CD8-positive, alpha-beta memory T cell (primary cell): Measurements from ENCODE around the gene CUEDC2. TPM values are rescaled to one million over a fixed set of nuclear protein-coding genes. Genes with fewer than 3 reads are reported as not detected.

Experiments used
- CTCF ChIA-PET: fragments of 350-600 bp; sonication (Branson Sonifier 250); formaldehyde crosslinking; loops from one replicate; lab custom pipeline; 2021; ENCODE audit warnings: antibody characterized with exemption; lab: Charles Lee
- POLR2A ChIA-PET: fragments of 350-600 bp; sonication (Branson Sonifier 250); formaldehyde crosslinking; loops from one replicate; lab custom pipeline; 2021; ENCODE audit warnings: antibody characterized with exemption; lab: Charles Lee
- DNase-seq, 5 donors: peaks; one replicate each; pipeline versions ENCODE4 v3.0.0 to v3.0.0-alpha.2; 2020 to 2022; ENCODE audit warnings: mixed read lengths in 1 of 5
- H3K27ac ChIP-seq: one replicate; pipeline ENCODE4 v1.7.0; 2013; ENCODE audit warnings: low read depth, mild to moderate bottlenecking, low read length, moderate library complexity
- H3K27me3 ChIP-seq: 2 replicates; pipeline ENCODE4 v1.7.0; 2013; ENCODE audit warnings: low read length, mild to moderate bottlenecking; ENCODE audit not compliant: insufficient read depth, poor library complexity, severe bottlenecking
- H3K36me3 ChIP-seq: 2 replicates; pipeline ENCODE4 v1.7.0; 2013; ENCODE audit warnings: mild to moderate bottlenecking, low read length, moderate library complexity; ENCODE audit not compliant: insufficient read depth
- H3K4me1 ChIP-seq: 2 replicates; pipeline ENCODE4 v1.7.0; 2013; ENCODE audit warnings: mild to moderate bottlenecking, low read length, moderate library complexity; ENCODE audit not compliant: insufficient read depth
- H3K4me3 ChIP-seq: 2 replicates; pipeline ENCODE4 v1.7.0; 2013; ENCODE audit warnings: mild to moderate bottlenecking, low read length
- H3K9me3 ChIP-seq: 2 replicates; pipeline ENCODE4 v1.7.0; 2013; ENCODE audit warnings: mild to moderate bottlenecking, low read length
- H3K27ac Mint-ChIP-seq, 8 donors: one replicate each; pipeline ENCODE4 v1.8.0; 2020 to 2021; ENCODE audit warnings: mixed read lengths in 8 of 8, mild to moderate bottlenecking in 6 of 8, inconsistent platforms in 3 of 8, moderate library complexity in 3 of 8
- H3K27me3 Mint-ChIP-seq, 2 donors: one replicate each; pipeline ENCODE4 v1.8.0; 2020 to 2021; ENCODE audit warnings: mixed read lengths in 2 of 2, mild to moderate bottlenecking in 1 of 2, moderate library complexity in 1 of 2
- H3K36me3 Mint-ChIP-seq, 3 donors: one replicate each; pipeline ENCODE4 v1.8.0; 2020 to 2021; ENCODE audit warnings: mixed read lengths in 3 of 3, inconsistent platforms in 1 of 3, mild to moderate bottlenecking in 1 of 3
- H3K4me1 Mint-ChIP-seq, 3 donors: one replicate each; pipeline ENCODE4 v1.8.0; 2020 to 2021; ENCODE audit warnings: mixed read lengths in 3 of 3, inconsistent platforms in 1 of 3, mild to moderate bottlenecking in 1 of 3
- H3K4me3 Mint-ChIP-seq, 7 donors: one replicate each; pipeline ENCODE4 v1.8.0; 2020 to 2021; ENCODE audit warnings: mixed read lengths in 7 of 7, mild to moderate bottlenecking in 6 of 7, moderate library complexity in 4 of 7, inconsistent platforms in 2 of 7
- H3K9me3 Mint-ChIP-seq, 5 donors: one replicate each; pipeline ENCODE4 v1.8.0; 2020 to 2022; ENCODE audit warnings: mixed read lengths in 5 of 5, mild to moderate bottlenecking in 3 of 5, moderate library complexity in 2 of 5, inconsistent platforms in 1 of 5
- polyA plus RNA-seq: library from polyadenylated mRNA; unstranded; fragments of 300-500 nt; fragmentation: Illumina TruSeq; gene quantifications from one replicate; pipeline ENCODE4 v1.2.3, GENCODE V29; 2021
- total RNA-seq, 2 experiments: library from RNA; stranded (reverse); gene quantifications; one replicate each; pipeline ENCODE4 v1.2.3, GENCODE V29; 2021

Gene CUEDC2
- total and polyA plus RNA-seq, 3 experiments from 2014 or later, result 61.7 to 64.8 (median 62.4) TPM

DNA sequence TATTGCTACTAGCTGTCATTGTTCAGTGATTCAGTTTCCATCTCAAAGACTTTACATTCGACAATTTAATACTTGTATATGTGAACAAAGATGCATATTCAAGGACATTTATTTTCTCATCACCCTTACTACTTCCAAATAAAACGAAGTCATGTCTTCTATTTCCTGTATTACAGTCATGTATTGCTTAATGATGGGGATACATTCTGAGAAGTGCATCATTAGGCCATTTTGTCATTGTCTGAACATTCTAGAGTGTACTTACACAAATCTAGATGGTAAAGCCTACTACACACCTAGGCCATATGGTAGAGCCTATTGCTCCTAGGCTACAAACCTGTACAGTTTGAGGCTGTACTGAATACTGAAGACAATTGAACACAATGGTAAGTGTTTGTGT lies 12.5 kb upstream of the CUEDC2 start:
- ChIA-PET CTCF (no interaction called here), POLR2A (no interaction called here)
- Mint-ChIP-seq H3K36me3 (peaks cover 0 to 2% (median 0%) of the 10 kb centered on the region in 3 donors), H3K4me3 (no peak overlapping the region), H3K27ac (no peak overlapping the region), H3K9me3 (no peaks in the 10 kb centered on the region), H3K4me1 (peaks cover 7 to 10% (median 9%) of the 10 kb centered on the region in 3 donors), H3K27me3 (peaks cover 0 to 2% of the 10 kb centered on the region in 2 donors)
- H3K27me3 ChIP-seq, result no peaks in the 10 kb centered on the region
- H3K27ac ChIP-seq, result no peak overlapping the region
- no peaks in the 10 kb centered on the region for H3K36me3 ChIP-seq
- H3K4me1 ChIP-seq, result peaks cover 6% of the 10 kb centered on the region
- H3K9me3 ChIP-seq, result no peaks in the 10 kb centered on the region
- DNase-seq, result no peak
- no peak overlapping the region for H3K4me3 ChIP-seq

DNA sequence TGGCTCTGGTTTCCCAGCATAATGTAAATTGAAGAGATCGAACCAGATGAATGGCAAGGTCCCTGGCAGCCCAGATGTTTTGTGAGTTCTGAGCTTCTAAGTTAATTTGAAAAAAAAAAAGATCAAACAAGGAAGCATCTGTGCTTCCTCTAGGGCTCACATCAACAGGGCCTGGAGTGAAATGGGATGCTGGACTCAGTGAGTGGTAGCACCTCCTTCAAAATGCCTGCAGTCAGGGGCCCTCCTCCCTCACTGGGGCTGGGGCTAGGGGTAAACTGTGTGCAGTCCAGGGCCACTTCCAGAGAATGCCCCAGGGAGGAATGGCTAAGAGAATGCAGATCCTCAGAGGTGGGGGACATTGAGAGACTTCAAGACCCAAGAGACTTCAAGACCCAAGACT lies 6.0 kb upstream of the CUEDC2 start:
- peaks cover 22 to 39% (median 37%) of the 10 kb centered on the region in 3 donors for H3K4me1 Mint-ChIP-seq
- DNase-seq, result no peak
- Histone ChIP-seq H3K4me1 (peaks cover 35% of the 10 kb centered on the region), H3K27me3 (no peaks in the 10 kb centered on the region), H3K4me3 (no peak overlapping the region), H3K27ac (no peak overlapping the region), H3K36me3 (no peaks in the 10 kb centered on the region), H3K9me3 (no peaks in the 10 kb centered on the region)
- CTCF ChIA-PET, result interaction anchor here (1.1 to 2.8 kb wide), 3 partner anchors 10 to 39 kb away, joined by 3 to 13 read pairs (median 3); partner anchors contain the start of gene FBXL15
- no peaks in the 10 kb centered on the region for H3K9me3 Mint-ChIP-seq
- POLR2A ChIA-PET, result interaction anchor here (0.7 kb wide), 1 partner anchor 84 kb away, joined by 10 read pairs; no protein-coding TSS in a partner anchor
- no peak overlapping the region for H3K4me3 Mint-ChIP-seq
- H3K36me3 Mint-ChIP-seq, result no peaks in the 10 kb centered on the region
- peak overlapping the region in 2 of 8 donors; percentile 21 to 50 for H3K27ac Mint-ChIP-seq
- peaks cover 0 to 8% of the 10 kb centered on the region in 2 donors for H3K27me3 Mint-ChIP-seq

GRCh38 chr10:102437515-102437914 lies 5.1 kb upstream of the CUEDC2 start:
- CTCF ChIA-PET, result interaction anchor here (1.1 to 2.8 kb wide), 2 partner anchors 16 to 39 kb away, joined by 3 to 13 read pairs; partner anchors contain the start of gene FBXL15
- H3K9me3 Mint-ChIP-seq, result no peaks in the 10 kb centered on the region

GRCh38 chr10:102436312-102436711 lies 3.9 kb upstream of the CUEDC2 start:
- peak overlapping the region; percentile 73 to 88 (median 80) for H3K4me3 Mint-ChIP-seq
- POLR2A ChIA-PET, result interaction anchor here (1.3 to 1.5 kb wide), 2 partner anchors 13 to 15 kb away, joined by 4 to 5 read pairs; partner anchors contain the start of gene C10orf95
- peaks cover 0 to 5% (median 0%) of the 10 kb centered on the region in 3 donors for H3K36me3 Mint-ChIP-seq
- peak overlapping the region in 7 of 8 donors; percentile 71 to 97 (median 79) for H3K27ac Mint-ChIP-seq
- Histone ChIP-seq H3K36me3 (no peaks in the 10 kb centered on the region), H3K4me3 (peak overlapping the region; percentile 73), H3K27me3 (no peaks in the 10 kb centered on the region), H3K4me1 (peaks cover 50% of the 10 kb centered on the region), H3K9me3 (no peaks in the 10 kb centered on the region), H3K27ac (peak overlapping the region; percentile 59)
- peaks cover 34 to 54% (median 50%) of the 10 kb centered on the region in 3 donors for H3K4me1 Mint-ChIP-seq
- no peaks in the 10 kb centered on the region for H3K9me3 Mint-ChIP-seq
- DNase-seq, result no peak
- H3K27me3 Mint-ChIP-seq, result peaks cover 0 to 10% of the 10 kb centered on the region in 2 donors
- CTCF ChIA-PET, result interaction anchor here (0.6 to 4.8 kb wide), 4 partner anchors 12 to 42 kb away, joined by 3 to 20 read pairs (median 8); partner anchors contain the start of genes FBXL15 and NFKB2

More at GRCh38 chr10:102437515-102437914, 5.1 kb upstream of the CUEDC2 start:
- Histone ChIP-seq H3K36me3 (no peaks in the 10 kb centered on the region), H3K4me3 (no peak overlapping the region), H3K27me3 (no peaks in the 10 kb centered on the region), H3K4me1 (peaks cover 42% of the 10 kb centered on the region), H3K9me3 (no peaks in the 10 kb centered on the region), H3K27ac (no peak overlapping the region)
- peaks cover 0 to 9% of the 10 kb centered on the region in 2 donors for H3K27me3 Mint-ChIP-seq
- DNase-seq, result no peak
- H3K4me3 Mint-ChIP-seq, result peak overlapping the region in 5 of 7 donors; percentile 4 to 74 (median 36)
- peaks cover 24 to 45% (median 42%) of the 10 kb centered on the region in 3 donors for H3K4me1 Mint-ChIP-seq
- peaks cover 0 to under 1% (median 0%) of the 10 kb centered on the region in 3 donors for H3K36me3 Mint-ChIP-seq
- POLR2A ChIA-PET, result interaction anchor here (1.3 kb wide), 1 partner anchor 12 kb away, joined by 4 read pairs; no protein-coding TSS in a partner anchor
- peak overlapping the region in 1 of 8 donors; percentile 61 for H3K27ac Mint-ChIP-seq

GRCh38 chr10:102435529-102436233 lies 3.3 kb upstream of the CUEDC2 start:
- Mint-ChIP-seq H3K36me3 (peaks cover 0 to 5% (median 0%) of the 10 kb centered on the region in 3 donors), H3K27me3 (peaks cover 0 to 10% of the 10 kb centered on the region in 2 donors), H3K4me1 (peaks cover 34 to 54% (median 50%) of the 10 kb centered on the region in 3 donors), H3K27ac (peak overlapping the region; percentile 72 to 97 (median 85)), H3K9me3 (no peaks in the 10 kb centered on the region), H3K4me3 (peak overlapping the region; percentile 73 to 88 (median 80))
- POLR2A ChIA-PET, result interaction anchor here (0.5 to 1.5 kb wide), 2 partner anchors 15 to 37 kb away, joined by 4 to 5 read pairs; partner anchors contain the start of gene C10orf95
- peak overlapping the region; percentile 60 for H3K27ac ChIP-seq
- H3K9me3 ChIP-seq, result no peaks in the 10 kb centered on the region
- CTCF ChIA-PET, result interaction anchor here (0.6 to 4.8 kb wide), 7 partner anchors 10 to 266 kb away, joined by 3 to 20 read pairs (median 3); partner anchors contain the start of genes FBXL15 and NFKB2
- DNase-seq, result peak in 1 of 5 donors; percentile 34
- H3K4me3 ChIP-seq, result peak overlapping the region; percentile 73
- peaks cover 50% of the 10 kb centered on the region for H3K4me1 ChIP-seq
- no peaks in the 10 kb centered on the region for H3K27me3 ChIP-seq
- H3K36me3 ChIP-seq, result no peaks in the 10 kb centered on the region

- Histone ChIP-seq H3K4me3 (peak overlapping the region; percentile 49), H3K9me3 (no peaks in the 10 kb centered on the region), H3K4me1 (peaks cover 50% of the 10 kb centered on the region), H3K27me3 (no peaks in the 10 kb centered on the region), H3K36me3 (no peaks in the 10 kb centered on the region), H3K27ac (peak overlapping the region; percentile 60)
- H3K36me3 Mint-ChIP-seq, result peaks cover 0 to 5% (median 0%) of the 10 kb centered on the region in 3 donors
- H3K27me3 Mint-ChIP-seq, result peaks cover 0 to 10% of the 10 kb centered on the region in 2 donors
- H3K4me3 Mint-ChIP-seq, result peak overlapping the region; percentile 73 to 88 (median 80)
- no peak for DNase-seq
- CTCF ChIA-PET, result interaction anchor here (0.9 to 4.8 kb wide), 6 partner anchors 9 to 266 kb away, joined by 3 to 20 read pairs (median 4); partner anchors contain the start of genes FBXL15 and NFKB2
- POLR2A ChIA-PET, result interaction anchor here (0.5 to 1.5 kb wide), 3 partner anchors 16 to 36 kb away, joined by 4 to 5 read pairs (median 4); partner anchors contain the start of gene C10orf95
- H3K9me3 Mint-ChIP-seq, result no peaks in the 10 kb centered on the region
- H3K4me1 Mint-ChIP-seq, result peaks cover 34 to 57% (median 50%) of the 10 kb centered on the region in 3 donors
- H3K27ac Mint-ChIP-seq, result peak overlapping the region; percentile 72 to 97 (median 82)
Measured at GRCh38 chr10:102435133-102435497, 2.7 kb upstream of the CUEDC2 start.

DNA sequence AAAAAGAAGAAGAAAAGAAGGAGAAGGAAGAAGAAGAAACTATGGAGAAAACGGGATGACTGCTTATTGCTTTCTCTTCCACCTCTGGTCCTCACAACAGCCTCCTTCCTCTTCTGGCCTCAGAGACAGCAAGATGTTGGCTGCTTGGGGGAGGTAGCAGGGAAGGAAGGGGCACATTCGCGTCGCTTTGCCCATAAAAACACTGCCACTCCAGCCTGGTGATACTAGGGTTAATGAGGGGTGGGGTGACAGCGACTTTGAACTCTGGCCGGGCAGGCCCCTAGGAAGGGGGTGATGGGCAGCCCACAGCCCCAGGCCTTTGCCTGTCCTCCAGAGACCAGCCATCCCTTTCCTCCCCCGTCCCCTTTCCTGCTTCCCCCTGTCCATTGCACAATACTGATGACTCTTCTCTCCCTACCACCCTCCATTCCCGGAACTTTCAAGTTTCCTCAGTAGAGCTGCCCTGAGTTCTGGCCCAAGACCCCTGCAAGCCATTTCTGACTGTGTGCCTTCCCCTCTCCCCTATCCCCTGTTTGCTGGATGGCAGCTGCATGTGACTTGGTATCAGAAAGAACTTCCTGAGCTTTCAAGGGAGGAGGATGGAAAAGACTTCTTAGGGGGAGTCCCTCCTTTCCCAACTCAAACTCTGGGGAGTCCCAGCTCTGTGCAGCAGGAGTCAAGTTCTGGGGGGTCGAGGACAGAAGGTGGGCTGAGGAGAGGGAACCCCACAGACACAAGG lies 2.2 kb upstream of the CUEDC2 start:
- ChIA-PET POLR2A (interaction anchor here (0.6 to 3.2 kb wide), 3 partner anchors 13 to 68 kb away, joined by 3 to 45 read pairs (median 4); partner anchors contain the start of gene FBXL15), CTCF (interaction anchor here (1.0 to 4.8 kb wide), 5 partner anchors 14 to 204 kb away, joined by 3 to 20 read pairs (median 4); partner anchors contain the start of genes FBXL15 and NFKB2)
- Mint-ChIP-seq H3K27ac (peak overlapping the region; percentile 38 to 97 (median 82)), H3K4me1 (peaks cover 34 to 57% (median 50%) of the 10 kb centered on the region in 3 donors), H3K4me3 (peak overlapping the region; percentile 30 to 85 (median 76)), H3K9me3 (no peaks in the 10 kb centered on the region), H3K27me3 (peaks cover 0 to 10% of the 10 kb centered on the region in 2 donors), H3K36me3 (peaks cover 0 to 5% (median 0%) of the 10 kb centered on the region in 3 donors)
- Histone ChIP-seq H3K4me1 (peaks cover 50% of the 10 kb centered on the region), H3K4me3 (peak overlapping the region; percentile 49), H3K27me3 (no peaks in the 10 kb centered on the region), H3K36me3 (no peaks in the 10 kb centered on the region), H3K27ac (peak overlapping the region; percentile 60), H3K9me3 (no peaks in the 10 kb centered on the region)
- DNase-seq, result no peak
